ENCODE measurements around the gene CHAD.

Gene CHAD, protein sequence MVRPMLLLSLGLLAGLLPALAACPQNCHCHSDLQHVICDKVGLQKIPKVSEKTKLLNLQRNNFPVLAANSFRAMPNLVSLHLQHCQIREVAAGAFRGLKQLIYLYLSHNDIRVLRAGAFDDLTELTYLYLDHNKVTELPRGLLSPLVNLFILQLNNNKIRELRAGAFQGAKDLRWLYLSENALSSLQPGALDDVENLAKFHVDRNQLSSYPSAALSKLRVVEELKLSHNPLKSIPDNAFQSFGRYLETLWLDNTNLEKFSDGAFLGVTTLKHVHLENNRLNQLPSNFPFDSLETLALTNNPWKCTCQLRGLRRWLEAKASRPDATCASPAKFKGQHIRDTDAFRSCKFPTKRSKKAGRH

GRCh38 chr17:50468304-50469207 lies at the start of gene CHAD:
Gene CHAD (minus strand): TSS chr17:50468880. CDS start chr17:50468813, 67 bp downstream.
- DNase-seq: no peak

GRCh38 chr17:50517504-50518383 lies 49.1 kb upstream of the CHAD start:
- no peak for DNase-seq

- DNase-seq: no peak
These were observed 48.3 kb upstream of the CHAD start for GRCh38 chr17:50517011-50517410.

GRCh38 chr17:50514936-50515702 lies 46.4 kb upstream of the CHAD start:
- DNase-seq: no peak

- DNase-seq: no peak
These were observed 45.7 kb upstream of the CHAD start for GRCh38 chr17:50514388-50514787.

DNA sequence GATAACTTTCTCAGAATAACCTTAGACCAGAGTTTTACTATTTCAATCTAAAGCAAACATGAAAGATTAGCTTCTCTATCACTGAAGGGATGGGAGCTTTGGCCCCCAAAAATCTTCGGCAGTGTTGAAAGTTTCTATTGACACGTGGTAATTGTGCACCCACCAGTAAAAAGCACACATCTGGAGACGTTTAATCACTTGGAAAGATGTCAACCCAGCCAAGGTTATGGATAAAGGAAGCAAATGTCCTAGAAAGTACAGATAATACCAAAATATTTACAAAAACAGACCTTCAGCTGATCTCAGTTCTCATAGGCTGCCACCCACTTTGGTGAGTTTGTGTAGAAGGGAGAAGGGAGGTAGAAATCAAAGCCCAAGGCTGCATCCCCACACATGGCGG lies 44.8 kb upstream of the CHAD start:
- DNase-seq: no peak

DNA sequence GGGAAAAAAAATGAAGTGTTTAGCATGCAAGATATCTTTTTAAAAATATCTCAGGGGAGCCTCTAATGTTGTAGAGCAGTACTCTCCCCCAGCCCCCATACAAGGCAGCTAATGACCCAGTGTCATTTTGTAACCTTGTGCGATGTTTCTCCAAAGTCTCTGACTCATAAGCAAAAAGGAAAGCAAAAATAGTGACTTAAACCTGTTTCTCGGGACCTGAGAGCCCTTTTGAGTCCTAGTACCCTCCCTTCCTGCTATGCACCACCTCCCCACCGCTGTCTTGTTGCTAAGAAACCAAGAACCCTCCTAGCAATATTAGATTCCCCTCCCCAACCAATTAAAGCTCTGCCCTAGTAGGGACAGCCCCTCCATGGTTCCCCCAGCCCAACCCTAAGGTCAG lies 42.4 kb upstream of the CHAD start:
- peak; percentile 72 for DNase-seq

- DNase-seq: no peak
These were observed 40.1 kb upstream of the CHAD start for GRCh38 chr17:50508573-50509460.

DNA sequence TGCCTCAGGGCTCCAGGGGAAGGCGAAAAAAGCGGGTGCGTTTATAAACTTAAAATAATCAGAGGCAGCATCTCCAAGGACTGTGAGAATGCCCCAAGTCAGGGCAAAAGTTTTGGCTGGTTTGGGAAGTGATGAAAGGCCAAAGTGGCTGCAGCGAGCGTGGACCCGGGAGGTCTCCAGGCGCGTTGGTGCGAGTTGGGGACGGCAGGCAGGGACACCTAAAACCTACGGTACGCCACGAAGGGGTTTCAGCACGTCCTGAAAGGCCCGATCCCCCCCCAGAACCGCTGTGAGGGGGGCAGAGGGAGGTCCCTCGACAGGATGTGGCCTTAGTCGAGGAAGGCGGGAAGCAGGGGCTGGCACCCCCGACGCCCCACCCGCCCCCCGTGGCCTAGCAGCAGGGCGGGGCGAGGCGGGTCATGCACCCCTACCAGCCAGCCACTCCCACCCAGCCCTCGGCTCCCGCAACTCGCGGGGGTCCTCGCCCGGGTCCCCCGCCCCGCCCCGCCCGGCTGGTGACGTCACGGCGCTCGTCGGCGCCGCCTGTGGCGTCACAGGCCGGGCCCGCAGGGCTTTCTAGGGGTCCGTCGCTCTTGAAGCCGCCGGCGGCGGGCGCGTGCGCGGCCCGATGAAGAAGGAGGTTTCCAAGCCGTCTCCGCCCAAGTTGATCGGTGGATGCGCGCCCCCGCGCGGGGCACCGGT lies 39.3 kb upstream of the CHAD start, which contains the start of gene MYCBPAP:
Gene MYCBPAP, plus strand, starts transcription at position 569 of the 702 bp plus-strand sequence. CDS start 236 bp downstream, outside the sequence.
- peak; percentile 73 for DNase-seq

GRCh38 chr17:50506298-50506697 lies 37.6 kb upstream of the CHAD start:
- no peak for DNase-seq

DNA sequence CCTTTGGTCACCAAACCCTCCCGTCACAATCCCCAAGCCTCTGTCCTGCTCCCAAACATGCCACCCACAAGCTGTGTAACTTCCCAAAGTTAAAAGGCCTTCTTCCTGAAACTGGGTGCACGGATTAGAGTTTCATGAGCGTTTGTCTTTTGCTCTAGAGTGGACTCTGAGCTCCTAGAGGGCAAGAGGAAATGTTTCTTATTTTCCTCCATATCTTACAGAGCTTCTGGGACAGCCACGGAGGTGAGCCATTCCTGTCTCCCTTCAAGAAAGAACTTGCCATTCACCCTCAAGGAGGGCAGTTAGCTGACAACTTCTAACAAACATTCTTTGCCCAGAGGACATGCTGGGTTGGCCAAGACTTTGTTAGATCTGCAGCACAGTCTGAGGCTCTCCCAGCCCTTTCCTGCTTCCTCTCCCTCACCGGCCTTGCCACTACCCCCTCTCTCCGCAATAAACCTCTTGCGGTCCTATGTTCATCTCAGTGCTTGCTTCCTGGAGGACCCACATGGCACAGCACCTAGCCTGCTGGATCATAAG lies 37.0 kb upstream of the CHAD start:
- peak; percentile 41 for DNase-seq

DNA sequence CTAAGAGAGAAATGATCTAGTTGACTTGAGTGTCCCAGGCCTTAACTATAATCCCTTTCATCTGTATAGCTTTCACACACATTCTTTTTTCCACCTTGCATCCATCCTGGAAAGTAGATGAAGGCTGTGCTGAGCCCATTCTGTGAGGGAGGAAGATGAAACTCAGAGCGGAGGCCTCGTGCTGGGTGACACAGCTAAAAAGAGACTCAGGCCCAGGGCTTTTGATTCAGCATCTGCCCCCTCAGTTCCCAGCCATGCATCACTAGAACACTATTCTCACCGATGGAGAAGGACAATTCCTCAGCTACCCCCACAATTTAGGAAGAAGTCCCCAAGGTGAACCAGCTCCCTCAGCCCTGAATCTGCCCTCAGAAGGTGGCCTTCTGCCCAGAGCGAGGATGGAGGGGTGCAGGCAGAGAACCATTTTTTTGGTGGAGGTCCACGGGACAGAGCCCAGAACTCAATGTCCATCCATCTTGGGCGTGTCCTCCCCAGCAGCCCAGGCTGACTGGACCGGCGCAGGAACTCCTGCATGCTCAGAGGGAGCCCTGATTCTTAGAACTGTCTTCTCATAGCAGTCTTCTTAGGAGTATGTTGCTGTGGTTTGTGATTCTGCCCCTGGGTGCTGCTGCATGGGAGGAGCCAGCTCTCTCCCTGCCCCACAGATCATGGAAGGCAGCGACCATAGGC lies 33.8 kb upstream of the CHAD start:
- peak; percentile 23 for DNase-seq

- peak; percentile 40 for DNase-seq
These were observed 32.4 kb upstream of the CHAD start for GRCh38 chr17:50501054-50501453.

- no peak for DNase-seq
These were observed 31.0 kb upstream of the CHAD start for GRCh38 chr17:50499721-50500120.

DNA sequence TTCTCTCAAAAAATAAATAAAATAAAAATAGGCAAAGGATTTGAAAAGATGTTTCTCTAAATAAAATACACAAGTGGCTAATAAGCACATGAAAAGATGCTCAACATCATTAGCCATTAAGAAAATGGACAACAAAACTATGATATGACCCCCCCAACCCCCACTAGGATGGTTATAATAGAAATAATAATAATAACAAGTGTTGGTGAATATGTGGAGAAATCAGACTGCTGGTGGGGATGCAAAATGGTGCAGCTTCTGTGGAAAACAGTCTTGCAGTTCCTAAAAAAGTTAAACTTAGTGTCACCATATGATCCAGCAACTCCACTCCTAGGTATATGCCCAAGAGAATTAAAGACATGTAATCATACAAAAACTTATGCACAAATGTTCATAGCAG lies 30.6 kb upstream of the CHAD start:
- no peak for DNase-seq

DNA sequence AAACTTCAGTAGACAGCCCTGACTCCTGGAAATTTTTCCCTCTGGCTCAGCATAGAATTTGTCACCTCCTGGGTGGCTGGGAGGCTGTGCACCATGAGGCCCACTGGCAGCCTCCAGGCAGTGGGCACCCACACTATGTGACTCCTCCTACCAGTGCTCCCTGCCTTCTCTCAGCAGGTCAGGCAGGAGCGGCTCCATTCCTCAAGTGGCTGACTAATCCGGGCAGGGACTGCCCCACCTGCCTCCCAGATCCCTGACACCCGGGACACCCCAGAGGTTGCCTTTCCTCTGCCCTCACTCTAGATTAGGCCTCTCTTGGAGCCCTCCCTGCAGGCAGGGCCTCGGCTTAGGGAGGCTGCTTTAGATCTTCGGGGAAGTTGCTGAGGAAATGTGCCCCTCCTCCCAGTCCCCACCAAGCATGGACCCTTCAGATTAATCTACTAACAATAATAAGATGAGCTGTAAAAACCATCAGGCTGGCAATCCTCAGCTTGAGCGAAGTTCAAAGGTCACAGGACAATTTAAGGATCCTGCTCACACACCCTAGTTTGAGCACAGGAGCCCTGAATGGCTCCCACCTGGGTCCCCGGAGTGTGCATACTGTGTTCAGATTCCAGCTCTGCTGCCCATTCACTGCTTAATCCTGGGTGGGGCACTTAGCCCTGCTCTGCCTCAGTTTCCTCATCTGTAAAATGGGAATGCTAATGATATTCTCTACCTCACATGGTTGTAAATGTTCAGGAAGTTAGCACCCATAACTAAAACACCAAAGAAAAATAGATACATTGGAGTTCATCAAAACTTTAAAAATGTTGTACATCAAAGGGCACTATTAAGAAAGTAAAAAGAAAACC lies 29.6 kb upstream of the CHAD start:
- DNase-seq: no peak

DNA sequence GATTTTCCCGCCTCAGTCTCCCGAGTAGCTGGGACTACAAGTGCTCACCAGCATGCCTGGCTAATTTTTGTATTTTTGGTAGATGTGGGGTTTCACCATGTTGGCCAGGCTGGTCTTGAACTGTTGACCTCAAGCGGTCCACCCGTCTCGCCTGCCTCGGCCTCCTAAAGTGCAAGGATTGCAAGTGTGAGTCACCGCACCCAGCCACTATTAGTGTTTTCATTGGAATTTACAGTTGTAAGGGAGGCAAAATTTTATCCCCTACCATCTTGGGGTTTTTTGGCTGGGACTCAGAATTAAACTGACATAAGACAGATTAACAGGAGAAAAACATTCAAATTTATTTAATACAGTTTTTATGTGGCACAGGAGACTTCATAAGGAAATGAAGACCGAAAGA lies 27.2 kb upstream of the CHAD start:
- no peak for DNase-seq

GRCh38 chr17:50495217-50495823 lies 26.6 kb upstream of the CHAD start:
- no peak for DNase-seq

Measured in inflammatory macrophage treated with lipopolysaccharide for 4 hours (primary cell).